Measurements from ENCODE around the gene HIVEP1. TPM values are rescaled to one million over a fixed set of nuclear protein-coding genes. Genes with fewer than 3 reads are reported as not detected.

HIVEP1 gene
- polyA plus RNA-seq, 3 donors: 1.7 to 8.7 (median 2.7) TPM

GRCh38 chr6:11999246-11999645 is 12.9 kb upstream of the HIVEP1 start:
- Histone ChIP-seq H2AFZ (ENCODE audit: insufficient read depth, low read depth, low read length, poor library complexity, severe bottlenecking) (no peak overlapping the region), H3K4me3 (replicated peaks in 1 of 3; ENCODE audit: low read depth in 2 of 3, low read length in 3 of 3) (no peak overlapping the region), H3K27ac (ENCODE audit: low read depth in 1 of 2, low read length in 2 of 2) (no peak overlapping the region), H3K4me1 (ENCODE audit: control insufficient read depth in 1 of 2, insufficient read depth in 2 of 2, low read length in 2 of 2) (no peaks in the 10 kb centered on the region), H3K9me3 (replicated peaks in 1 of 2; ENCODE audit: control insufficient read depth in 1 of 2, insufficient read depth in 1 of 2, low read length in 2 of 2) (no peaks in the 10 kb centered on the region), H3K9ac (ENCODE audit: insufficient read depth, low read length, poor library complexity, severe bottlenecking) (no peak overlapping the region), H3K79me2 (ENCODE audit: insufficient read depth, low read length) (no peaks in the 10 kb centered on the region), H3K36me3 (replicated peaks in 1 of 2; ENCODE audit: control insufficient read depth in 1 of 2, insufficient read depth in 2 of 2, low read length in 2 of 2) (no peaks in the 10 kb centered on the region), H4K20me1 (ENCODE audit: insufficient read depth, low read length) (no peaks in the 10 kb centered on the region), H3K27me3 (ENCODE audit: control insufficient read depth in 2 of 2, insufficient read depth in 2 of 2, low read length in 2 of 2) (no peaks in the 10 kb centered on the region), H3K4me2 (replicated peaks; ENCODE audit: extremely low read depth, low read length, poor library complexity, severe bottlenecking) (no peak overlapping the region)
- TF ChIP-seq CTCF (IDR thresholded peaks at IDR 0.05): no peak
- H3K27me3 Mint-ChIP-seq (ENCODE audit: low read depth in 3 of 3): peaks cover 0 to 2% (median 0%) of the 10 kb centered on the region in 3 donors
- peaks cover 0 to 4% (median 0%) of the 10 kb centered on the region in 7 donors for H3K9me3 Mint-ChIP-seq
- DNase-seq: no peak
- H3K4me3 Mint-ChIP-seq: no peak overlapping the region
- no peaks in the 10 kb centered on the region for H3K36me3 Mint-ChIP-seq
- H3K4me1 Mint-ChIP-seq: no peaks in the 10 kb centered on the region
- WGBS (ENCODE audit: insufficient coverage): 100% methylated on average over 2 of the region's 5 CpGs
- H3K27ac Mint-ChIP-seq: no peak overlapping the region
- intact Hi-C loops (cut with micrococcal nuclease): no loop called here

- H3K27ac Mint-ChIP-seq: no peak overlapping the region
Measured at GRCh38 chr6:12000174-12000573, 11.9 kb upstream of the HIVEP1 start.

More at GRCh38 chr6:12000174-12000573, 11.9 kb upstream of the HIVEP1 start:
- Histone ChIP-seq H3K9me3 (replicated peaks in 1 of 2; ENCODE audit: control insufficient read depth in 1 of 2, insufficient read depth in 1 of 2, low read length in 2 of 2) (no peaks in the 10 kb centered on the region), H3K36me3 (replicated peaks in 1 of 2; ENCODE audit: control insufficient read depth in 1 of 2, insufficient read depth in 2 of 2, low read length in 2 of 2) (no peaks in the 10 kb centered on the region), H3K4me1 (ENCODE audit: control insufficient read depth in 1 of 2, insufficient read depth in 2 of 2, low read length in 2 of 2) (no peaks in the 10 kb centered on the region), H4K20me1 (ENCODE audit: insufficient read depth, low read length) (no peaks in the 10 kb centered on the region), H3K27me3 (ENCODE audit: control insufficient read depth in 2 of 2, insufficient read depth in 2 of 2, low read length in 2 of 2) (no peaks in the 10 kb centered on the region), H3K4me2 (replicated peaks; ENCODE audit: extremely low read depth, low read length, poor library complexity, severe bottlenecking) (no peak overlapping the region), H2AFZ (ENCODE audit: insufficient read depth, low read depth, low read length, poor library complexity, severe bottlenecking) (no peak overlapping the region), H3K4me3 (replicated peaks in 1 of 3; ENCODE audit: low read depth in 2 of 3, low read length in 3 of 3) (no peak overlapping the region), H3K27ac (ENCODE audit: low read depth in 1 of 2, low read length in 2 of 2) (no peak overlapping the region), H3K9ac (ENCODE audit: insufficient read depth, low read length, poor library complexity, severe bottlenecking) (no peak overlapping the region), H3K79me2 (ENCODE audit: insufficient read depth, low read length) (no peaks in the 10 kb centered on the region)
- Mint-ChIP-seq H3K4me3 (no peak overlapping the region), H3K36me3 (no peaks in the 10 kb centered on the region), H3K9me3 (peaks cover 0 to 4% (median 0%) of the 10 kb centered on the region in 7 donors), H3K27me3 (ENCODE audit: low read depth in 3 of 3) (peaks cover 0 to 4% (median 0%) of the 10 kb centered on the region in 3 donors), H3K4me1 (no peaks in the 10 kb centered on the region)
- no peak for DNase-seq
- intact Hi-C loops (cut with micrococcal nuclease): no loop called here
- no peak for TF ChIP-seq CTCF (IDR thresholded peaks at IDR 0.05)
